WTC11 (cell line): Measurements from ENCODE around the gene C17orf50. TPM values are rescaled to one million over a fixed set of nuclear protein-coding genes. Genes with fewer than 3 reads are reported as not detected.

ENCODE experiments used
- ATAC-seq: fragments of 200-7000 bp; cut with Tn5 transposase; 2 replicates; pipeline ENCODE4 v1.10.0; 2021; ENCODE audit warnings: mild to moderate bottlenecking, moderate library complexity
- CTCF ChIA-PET: fragments of 300-600 bp; sonication (Branson Sonifier 250); formaldehyde crosslinking; loops from one replicate; lab custom pipeline; 2021; ENCODE audit warnings: antibody characterized with exemption; lab: Charles Lee
- POLR2A ChIA-PET: fragments of 350-600 bp; sonication (Branson Sonifier 250); formaldehyde crosslinking; loops from one replicate; lab custom pipeline; 2021; ENCODE audit warnings: antibody characterized with exemption; lab: Charles Lee
- DNase-seq: peaks from one replicate; pipeline ENCODE4 v3.0.0; 2021; ENCODE audit warnings: low spot score
- H3K27ac Mint-ChIP-seq: 2 replicates; pipeline ENCODE4 v1.8.0; 2021; ENCODE audit warnings: mixed read lengths
- H3K27me3 Mint-ChIP-seq: 2 replicates; pipeline ENCODE4 v1.8.0; 2021; ENCODE audit warnings: low read depth, mild to moderate bottlenecking, moderate library complexity, mixed read lengths
- H3K36me3 Mint-ChIP-seq: 2 replicates; pipeline ENCODE4 v1.8.0; 2021; ENCODE audit warnings: mixed read lengths
- H3K4me1 Mint-ChIP-seq: 2 replicates; pipeline ENCODE4 v1.8.0; 2022; ENCODE audit warnings: mixed read lengths
- H3K4me3 Mint-ChIP-seq: 2 replicates; pipeline ENCODE4 v1.8.0; 2021; ENCODE audit warnings: mild to moderate bottlenecking, moderate library complexity, mixed read lengths
- H3K9me3 Mint-ChIP-seq: 2 replicates; pipeline ENCODE4 v1.8.0; 2021; ENCODE audit warnings: mixed read lengths
- ARID4B ChIP-seq: sonication (generic); formaldehyde crosslinking; IDR thresholded peaks from 2 replicates; pipeline ENCODE4 v1.8.0; 2023; ENCODE audit warnings: missing genetic modification reagents, mild to moderate bottlenecking, borderline replicate concordance
- ATF3 ChIP-seq: sonication (generic); formaldehyde crosslinking; conservative IDR thresholded peaks from 2 replicates; pipeline ENCODE4 v1.8.1; 2022; ENCODE audit warnings: mild to moderate bottlenecking, missing genetic modification reagents
- CBFB ChIP-seq: sonication (generic); formaldehyde crosslinking; IDR thresholded peaks from 2 replicates; pipeline ENCODE4 v1.8.1; 2022; ENCODE audit warnings: mild to moderate bottlenecking, low read depth, missing genetic modification reagents
- CDX4 ChIP-seq: fragments of 250-450 bp; sonication (Bioruptor Pico); IDR thresholded peaks from 2 replicates; pipeline ENCODE4 v1.9.0; 2021; ENCODE audit warnings: moderate library complexity, mild to moderate bottlenecking, inconsistent platforms, borderline replicate concordance
- E2F4 ChIP-seq: sonication (generic); formaldehyde crosslinking; IDR thresholded peaks from 2 replicates; pipeline ENCODE4 v1.8.1; 2022; ENCODE audit warnings: low read depth, mild to moderate bottlenecking, moderate library complexity, missing genetic modification reagents, borderline replicate concordance
- EMX1 ChIP-seq: fragments of 250-450 bp; sonication (Bioruptor Pico); IDR thresholded peaks from 2 replicates; pipeline ENCODE4 v1.8.0; 2021; ENCODE audit warnings: mild to moderate bottlenecking
- ESRRA ChIP-seq: sonication (generic); formaldehyde crosslinking; IDR thresholded peaks from 2 replicates; pipeline ENCODE4 v1.8.1; 2022; ENCODE audit warnings: mild to moderate bottlenecking, missing genetic modification reagents, borderline replicate concordance
- GRHL2 ChIP-seq: fragments of 250-450 bp; sonication (Bioruptor Pico); IDR thresholded peaks from 2 replicates; pipeline ENCODE4 v1.8.0; 2022; ENCODE audit warnings: mild to moderate bottlenecking, moderate library complexity; ENCODE audit not compliant: insufficient replicate concordance, severe bottlenecking
- GTF2I ChIP-seq: fragments of 250-450 bp; sonication (Bioruptor Pico); conservative IDR thresholded peaks from 2 replicates; pipeline ENCODE4 v1.4.0; 2021; ENCODE audit warnings: mild to moderate bottlenecking
- JUN ChIP-seq: sonication (generic); formaldehyde crosslinking; IDR thresholded peaks from 2 replicates; pipeline ENCODE4 v1.8.0; 2023; ENCODE audit warnings: mild to moderate bottlenecking, missing genetic modification reagents
- MLX ChIP-seq: sonication (generic); formaldehyde crosslinking; IDR thresholded peaks from 2 replicates; pipeline ENCODE4 v1.8.1; 2023; ENCODE audit warnings: mild to moderate bottlenecking, missing genetic modification reagents, moderate library complexity
- MYBL2 ChIP-seq: sonication (generic); formaldehyde crosslinking; IDR thresholded peaks from 2 replicates; pipeline ENCODE4 v1.8.1; 2023; ENCODE audit warnings: mild to moderate bottlenecking, moderate library complexity, missing genetic modification reagents
- NFYB ChIP-seq: sonication (generic); formaldehyde crosslinking; conservative IDR thresholded peaks from 2 replicates; pipeline ENCODE4 v1.8.0; 2022; ENCODE audit warnings: low read depth, missing genetic modification reagents
- NR1H2 ChIP-seq: sonication (generic); formaldehyde crosslinking; IDR thresholded peaks from 2 replicates; pipeline ENCODE4 v1.9.0; 2021; ENCODE audit warnings: mild to moderate bottlenecking, moderate library complexity, missing genetic modification reagents
- RELA ChIP-seq: sonication (generic); formaldehyde crosslinking; IDR thresholded peaks from 2 replicates; pipeline ENCODE4 v1.8.1; 2022; ENCODE audit warnings: missing genetic modification reagents, mild to moderate bottlenecking, borderline replicate concordance
- SMAD3 ChIP-seq: sonication (generic); formaldehyde crosslinking; IDR thresholded peaks from 2 replicates; pipeline ENCODE4 v1.8.0; 2022; ENCODE audit warnings: missing genetic modification reagents, mild to moderate bottlenecking, borderline replicate concordance
- SP1 ChIP-seq: sonication (generic); formaldehyde crosslinking; conservative IDR thresholded peaks from 2 replicates; pipeline ENCODE4 v1.8.1; 2022; ENCODE audit warnings: missing genetic modification reagents
- ZNF317 ChIP-seq: sonication (generic); formaldehyde crosslinking; IDR thresholded peaks from 2 replicates; pipeline ENCODE4 v1.8.1; 2023; ENCODE audit warnings: low read depth, mild to moderate bottlenecking, moderate library complexity, missing genetic modification reagents, borderline replicate concordance
- ZNF425 ChIP-seq: fragments of 250-450 bp; sonication (Bioruptor Pico); conservative IDR thresholded peaks from 2 replicates; pipeline ENCODE4 v1.9.0; 2021; ENCODE audit warnings: mild to moderate bottlenecking
- total RNA-seq: library from RNA; stranded (reverse); gene quantifications from 3 replicates; pipeline ENCODE4 v1.2.3, GENCODE V29; 2021

The C17orf50 gene
- total RNA-seq, 1 experiment from 2014 or later: 0.35 TPM

- Mint-ChIP-seq H3K4me3 (no peak overlapping the region), H3K27me3 (peaks cover 26% of the 10 kb centered on the region), H3K27ac (no peak overlapping the region), H3K9me3 (no peaks in the 10 kb centered on the region), H3K36me3 (peaks cover 8% of the 10 kb centered on the region; the same call in 1 of the 2 replicates), H3K4me1 (peaks cover 5% of the 10 kb centered on the region)
- ATAC-seq: no peak
- ChIA-PET POLR2A (no interaction called here), CTCF (interaction anchor here (1.3 to 1.6 kb wide), 3 partner anchors 11 to 69 kb away, joined by 4 to 6 read pairs (median 5); no protein-coding TSS in a partner anchor)
- TF ChIP-seq CDX4 (CRISPR knock-in tag): no peak
- TF ChIP-seq SMAD3 (CRISPR knock-in tag): no peak
- DNase-seq: no peak
Observed at GRCh38 chr17:35736236-35736635, 24.5 kb upstream of the C17orf50 start.

- DNase-seq (no peak), ATAC-seq (no peak)
- Mint-ChIP-seq H3K9me3 (no peaks in the 10 kb centered on the region), H3K27me3 (peaks cover 49% of the 10 kb centered on the region), H3K4me1 (peaks cover 4% of the 10 kb centered on the region), H3K36me3 (peaks cover 8% of the 10 kb centered on the region; the same call in 1 of the 2 replicates), H3K4me3 (no peak overlapping the region), H3K27ac (no peak overlapping the region)
- ChIA-PET CTCF (interaction anchor here (1.0 kb wide), 1 partner anchor 12 kb away, joined by 3 read pairs; no protein-coding TSS in a partner anchor), POLR2A (interaction anchor here (1.2 kb wide), 1 partner anchor 7 kb away, joined by 3 read pairs; the partner anchor contains the start of gene RASL10B)
- TF ChIP-seq SP1 (CRISPR knock-in tag) (no peak), NFYB (no peak), ZNF317 (CRISPR knock-in tag) (no peak), MYBL2 (CRISPR knock-in tag) (no peak), ESRRA (CRISPR knock-in tag) (no peak), GTF2I (CRISPR knock-in tag) (no peak), GRHL2 (CRISPR knock-in tag) (no peak), MLX (CRISPR knock-in tag) (no peak), CBFB (CRISPR knock-in tag) (no peak), ZNF425 (no peak), E2F4 (CRISPR knock-in tag) (no peak), ARID4B (CRISPR knock-in tag) (no peak), EMX1 (CRISPR knock-in tag) (no peak), NR1H2 (no peak), JUN (CRISPR knock-in tag) (no peak), ATF3 (CRISPR knock-in tag) (no peak), RELA (CRISPR knock-in tag) (no peak)
- TF ChIP-seq, all 79 proteins: peak for 0
Observed at GRCh38 chr17:35738519-35739133, 22.1 kb upstream of the C17orf50 start.
